GM23338 (cell line): ENCODE data around the gene FLT1. TPM values are rescaled to one million over a fixed set of nuclear protein-coding genes. Genes with fewer than 3 reads are reported as not detected.
A peak's percentile ranks its signal among the peaks of the same experiment; 100 is the strongest.

Experiments used
- ATAC-seq: fragments of 200-7000 bp; cut with Tn5 transposase; 3 replicates; pipeline ENCODE4 v1.9.1; 2020
- DNase-seq: peaks from one replicate; pipeline ENCODE4 v3.0.0-alpha.2; 2015; ENCODE audit warnings: low spot score
- H2AFZ ChIP-seq: fragments of 200-600 bp; sonication (generic); 2 replicates; pipeline ENCODE4 v1.8.0; 2016; ENCODE audit warnings: antibody characterized with exemption, mild to moderate bottlenecking, moderate library complexity
- H3F3A ChIP-seq: fragments of 200-600 bp; sonication (generic); replicated peaks from 2 replicates; pipeline ENCODE4 v1.8.0; 2017; ENCODE audit warnings: antibody characterized with exemption, mixed run types, low read depth
- H3K27ac ChIP-seq: fragments of 200-600 bp; sonication (generic); 2 replicates; pipeline ENCODE4 v1.6.1; 2016; ENCODE audit warnings: low read depth
- H3K27me3 ChIP-seq: fragments of 200-600 bp; sonication (generic); 2 replicates; pipeline ENCODE4 v1.8.0; 2016; ENCODE audit warnings: mild to moderate bottlenecking, mixed run types, moderate library complexity; ENCODE audit not compliant: insufficient read depth
- H3K36me3 ChIP-seq: fragments of 200-600 bp; sonication (generic); 2 replicates; pipeline ENCODE4 v1.8.0; 2016; ENCODE audit warnings: mild to moderate bottlenecking; ENCODE audit not compliant: insufficient read depth
- H3K4me1 ChIP-seq: fragments of 200-600 bp; sonication (generic); 2 replicates; pipeline ENCODE4 v1.8.0; 2016; ENCODE audit warnings: mild to moderate bottlenecking, moderate library complexity; ENCODE audit not compliant: insufficient read depth
- H3K4me2 ChIP-seq: fragments of 200-600 bp; sonication (generic); 2 replicates; pipeline ENCODE4 v1.7.1; 2017; ENCODE audit warnings: mixed run types
- H3K4me3 ChIP-seq: fragments of 200-600 bp; sonication (generic); 2 replicates; pipeline ENCODE4 v1.6.1; 2016; ENCODE audit warnings: mixed run types
- H3K79me2 ChIP-seq: fragments of 200-600 bp; sonication (generic); replicated peaks from 2 replicates; pipeline ENCODE4 v1.8.0; 2017; ENCODE audit warnings: mild to moderate bottlenecking; ENCODE audit not compliant: insufficient read depth
- H3K9me2 ChIP-seq: fragments of 200-600 bp; sonication (generic); 2 replicates; pipeline ENCODE4 v1.8.0; 2017; ENCODE audit not compliant: insufficient read depth
- H4K20me1 ChIP-seq: fragments of 200-600 bp; sonication (generic); replicated peaks from 2 replicates; pipeline ENCODE4 v1.8.0; 2017; ENCODE audit warnings: mild to moderate bottlenecking; ENCODE audit not compliant: insufficient read depth
- H3K27ac Mint-ChIP-seq: 2 replicates; pipeline ENCODE4 v1.8.0; 2020; ENCODE audit warnings: inconsistent platforms, mild to moderate bottlenecking, moderate library complexity, mixed read lengths
- H3K27me3 Mint-ChIP-seq: 3 replicates; pipeline ENCODE4 v1.8.0; 2022; ENCODE audit warnings: low read depth, mild to moderate bottlenecking, moderate library complexity, mixed read lengths, inconsistent platforms; ENCODE audit not compliant: insufficient read depth, poor library complexity
- H3K36me3 Mint-ChIP-seq: 3 replicates; pipeline ENCODE4 v1.8.0; 2021; ENCODE audit warnings: low read depth, mild to moderate bottlenecking, inconsistent platforms, moderate library complexity, mixed read lengths
- H3K4me1 Mint-ChIP-seq: 3 replicates; pipeline ENCODE4 v1.8.0; 2020; ENCODE audit warnings: mild to moderate bottlenecking, inconsistent platforms, mixed read lengths
- H3K4me3 Mint-ChIP-seq: 3 replicates; pipeline ENCODE4 v1.8.0; 2021; ENCODE audit warnings: moderate library complexity, mild to moderate bottlenecking, inconsistent platforms, mixed read lengths
- H3K9me3 Mint-ChIP-seq: 3 replicates; pipeline ENCODE4 v1.8.0; 2020; ENCODE audit warnings: moderate library complexity, mild to moderate bottlenecking, inconsistent platforms, mixed read lengths
- CTCF ChIP-seq, 2 experiments: fragments of 200-600 bp in 1 of 2; sonication (generic) in 1 of 2; conservative IDR thresholded peaks; 2 replicates each; pipeline versions ENCODE4 v1.5.1 to v1.6.1; 2016 to 2017; ENCODE audit warnings: antibody characterized with exemption in 2 of 2, low read depth in 2 of 2, mild to moderate bottlenecking in 2 of 2, moderate library complexity in 1 of 2
- ETS1 ChIP-seq: IDR thresholded peaks from 2 replicates; pipeline ENCODE4 v1.6.1; 2016; ENCODE audit warnings: antibody characterized with exemption
- JUNB ChIP-seq: IDR thresholded peaks from one replicate; pipeline ENCODE4 v1.6.1; 2016; ENCODE audit warnings: antibody characterized with exemption; ENCODE audit not compliant: unreplicated experiment
- POLR2AphosphoS5 ChIP-seq: IDR thresholded peaks from 2 replicates; pipeline ENCODE4 v1.6.1; 2016; ENCODE audit warnings: antibody characterized with exemption, low read depth
- REST ChIP-seq: IDR thresholded peaks from one replicate; pipeline ENCODE4 v1.6.1; 2018; ENCODE audit warnings: antibody characterized with exemption; ENCODE audit not compliant: unreplicated experiment
- ZNF114 ChIP-seq: fragments of 250-450 bp; sonication (Bioruptor Pico); IDR thresholded peaks from 2 replicates; pipeline ENCODE4 v1.5.0; 2020; ENCODE audit warnings: mild to moderate bottlenecking, moderate library complexity
- ZNF331 ChIP-seq: fragments of 250-450 bp; sonication (Bioruptor Pico); IDR thresholded peaks from 2 replicates; pipeline ENCODE4 v1.5.0; 2020; ENCODE audit warnings: low read depth, mild to moderate bottlenecking, moderate library complexity
- polyA plus RNA-seq: library from polyadenylated mRNA; unstranded; fragments of >200 nt; fragmentation: Nextera tagmentation; extraction: Ambion mirVana; gene quantifications from 2 replicates; pipeline ENCODE4 v1.2.1, GENCODE V29; 2016
- total RNA-seq: library from RNA; depleted of rRNA; stranded (reverse); fragments of >200 nt; shearing (Covaris generic); gene quantifications from 2 replicates; pipeline ENCODE4 v1.2.3, GENCODE V29; 2014

The FLT1 gene
- total and polyA plus RNA-seq, 2 experiments from 2014 or later, result 26.8 to 116 TPM

GRCh38 chr13:28498481-28499115, 3.7 kb upstream of the FLT1 start (continued):
- TF ChIP-seq REST (no peak), CTCF (conservative IDR thresholded peaks at IDR 0.05; ENCODE audit: low read depth in 2 of 2) (no peak), ETS1 (no peak), ZNF331 (no peak), ZNF114 (CRISPR knock-in tag) (no peak)

GRCh38 chr13:28497143-28497876, 2.4 kb upstream of the FLT1 start:
- Histone ChIP-seq H3K27me3 (peaks cover 36% of the 10 kb centered on the region), H3K79me2 (peaks cover 38% of the 10 kb centered on the region), H3F3A (0 out of 2 replicates have a peak, but pooled peaks cover 4% of the 10 kb centered on the region), H2AFZ (no peak overlapping the region), H3K27ac (no peak overlapping the region), H3K36me3 (no peaks in the 10 kb centered on the region), H3K9me2 (no peaks in the 10 kb centered on the region), H3K4me3 (no peak overlapping the region), H3K4me2 (peak overlapping the region; percentile 77), H3K4me1 (peaks cover 21% of the 10 kb centered on the region), H4K20me1 (no peaks in the 10 kb centered on the region; the same call in 1 of the 2 replicates)
- no peak overlapping the region for H3K27ac Mint-ChIP-seq
- H3K36me3 Mint-ChIP-seq, result peaks cover 10% of the 10 kb centered on the region; the same call in 2 of the 3 replicates
- no peaks in the 10 kb centered on the region; the same call in 2 of the 3 replicates for H3K9me3 Mint-ChIP-seq
- no peak for DNase-seq
- H3K4me1 Mint-ChIP-seq, result peaks cover 34% of the 10 kb centered on the region
- ATAC-seq, result no peak
- peak overlapping the region; percentile 26; the same call in 1 of the 3 replicates for H3K4me3 Mint-ChIP-seq
- no peak for TF ChIP-seq JUNB
- no peak for TF ChIP-seq POLR2AphosphoS5
- peaks cover 17% of the 10 kb centered on the region for H3K27me3 Mint-ChIP-seq
